ENCODE results near the gene WDCP.

GRCh38 chr2:23988371-23988770, 58.8 kb downstream of the WDCP start:
- TF ChIP-seq CTCF (IDR thresholded peaks at IDR 0.05) (peak; percentile 51), EZH2 (IDR thresholded peaks at IDR 0.05; ENCODE audit: borderline replicate concordance, insufficient read depth, low read depth, low read length, poor library complexity, severe bottlenecking) (no peak)
